DMS79 (cell line): ENCODE results near the gene UBE2B.
"Not testable (repeated sequence)": the region's sequence is repeated elsewhere in the genome, so short reads cannot be mapped to it uniquely, and the experiment has no call there.

Experiments
- DNase-seq: peaks from one replicate; lab custom pipeline; 2025; lab: John Stamatoyannopoulos, UW

Gene UBE2B

GRCh38 chr5:134370871-134371833 is at the start of gene UBE2B:
Gene UBE2B (plus strand): TSS chr5:134371569. CDS start chr5:134371596, 27 bp downstream.
- peak; percentile 94 for DNase-seq

GRCh38 chr5:134327327-134327726 is 44.0 kb upstream of the UBE2B start:
- DNase-seq: no peak

DNA sequence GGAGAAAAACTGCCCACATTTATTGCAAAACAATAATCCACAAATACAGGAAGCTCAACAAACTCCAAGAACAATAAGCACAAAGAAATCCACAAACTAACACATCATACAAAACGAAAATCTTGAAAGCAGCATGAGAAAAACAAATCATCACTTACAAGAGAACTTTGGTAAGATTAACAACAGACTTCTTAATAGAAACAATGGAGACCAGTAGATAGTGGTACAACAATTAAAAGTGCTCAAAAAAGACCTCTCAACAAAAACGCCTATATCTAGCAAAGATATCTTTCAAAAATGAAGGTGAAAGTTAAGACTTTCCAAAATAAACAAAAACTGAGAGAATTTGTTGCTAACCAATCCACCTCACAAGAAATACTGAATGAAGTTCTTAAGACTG is 42.8 kb upstream of the UBE2B start:
- no peak for DNase-seq

DNA sequence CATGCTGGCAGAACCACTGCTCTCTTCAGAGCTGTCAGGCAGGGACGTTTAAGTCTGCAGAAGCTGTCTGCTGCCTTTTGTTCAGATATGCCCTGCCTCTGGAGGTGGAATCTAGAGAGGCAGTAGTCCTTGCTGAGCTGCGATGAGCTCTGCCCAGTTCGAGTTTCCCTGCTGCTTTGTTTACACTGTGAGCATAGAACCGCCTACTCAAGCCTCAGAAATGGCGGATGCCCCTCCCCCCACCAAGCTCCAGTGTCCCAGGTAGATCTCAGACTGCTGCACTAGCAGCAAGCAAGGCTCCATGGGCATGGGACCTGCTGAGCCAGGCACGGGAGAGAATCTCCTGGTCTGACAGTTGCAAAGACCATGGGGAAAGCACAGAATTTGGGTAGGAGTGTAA is 34.5 kb upstream of the UBE2B start:
- DNase-seq: not testable (repeated sequence)

DNA sequence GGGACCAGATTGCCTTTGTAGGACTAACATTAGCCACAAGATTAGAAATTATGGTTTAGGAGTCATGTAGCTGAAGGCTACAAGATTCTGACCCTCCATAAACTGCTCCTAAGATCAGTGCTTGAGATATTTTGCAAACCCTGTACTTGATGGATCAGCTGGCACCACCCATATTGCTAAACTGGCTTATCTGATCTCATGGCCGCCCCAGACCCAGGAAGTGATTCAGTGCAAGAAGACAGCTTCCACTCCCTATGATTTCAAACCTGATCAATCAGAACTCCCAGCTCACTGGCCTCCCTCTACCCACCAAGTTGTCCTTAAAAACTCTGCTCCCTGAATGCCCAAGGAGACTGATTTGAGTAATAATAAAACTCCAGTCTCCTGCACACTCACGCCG is 27.9 kb upstream of the UBE2B start:
- DNase-seq: not testable (repeated sequence)

DNA sequence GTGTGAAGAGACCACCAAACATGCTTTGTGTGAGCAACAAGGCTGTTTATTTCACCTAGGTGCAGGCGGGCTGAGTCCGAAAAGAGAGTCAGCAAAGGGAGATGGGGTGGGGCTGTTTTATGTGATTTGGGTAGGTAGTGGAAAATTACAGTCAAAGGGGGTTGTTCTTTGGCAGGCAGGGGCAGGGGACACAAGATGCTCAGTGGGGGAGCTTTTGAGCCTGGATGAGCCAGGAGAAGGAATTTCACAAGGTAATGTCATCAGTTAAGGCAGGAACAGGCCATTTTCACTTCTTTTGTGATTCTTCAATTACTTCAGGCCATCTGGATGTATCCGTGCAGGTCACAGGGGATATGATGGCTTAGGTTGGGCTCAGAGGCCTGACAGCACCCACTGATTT is 25.9 kb upstream of the UBE2B start:
- DNase-seq: not testable (repeated sequence)

GRCh38 chr5:134345996-134346395 is 25.4 kb upstream of the UBE2B start:
- DNase-seq: no peak

DNA sequence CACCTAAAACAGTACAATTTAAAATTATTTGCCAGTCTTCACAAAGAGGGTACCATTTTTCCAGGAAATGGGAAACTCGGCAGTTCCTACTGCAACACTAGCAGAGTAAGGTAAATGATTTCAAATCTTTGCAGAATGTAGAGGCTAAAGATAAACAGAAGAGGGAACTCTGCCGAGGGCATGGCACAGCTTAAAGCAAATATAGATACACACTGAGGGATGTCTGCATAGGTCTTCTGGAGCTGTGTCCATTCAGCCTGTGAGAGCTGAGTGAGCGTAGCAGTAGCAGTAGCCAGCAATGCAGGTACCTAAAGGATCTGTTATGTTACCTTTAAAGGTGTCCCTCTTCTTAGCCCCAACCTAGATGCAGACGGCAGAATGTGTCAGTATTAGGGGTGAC is 21.9 kb upstream of the UBE2B start:
- no peak for DNase-seq

DNA sequence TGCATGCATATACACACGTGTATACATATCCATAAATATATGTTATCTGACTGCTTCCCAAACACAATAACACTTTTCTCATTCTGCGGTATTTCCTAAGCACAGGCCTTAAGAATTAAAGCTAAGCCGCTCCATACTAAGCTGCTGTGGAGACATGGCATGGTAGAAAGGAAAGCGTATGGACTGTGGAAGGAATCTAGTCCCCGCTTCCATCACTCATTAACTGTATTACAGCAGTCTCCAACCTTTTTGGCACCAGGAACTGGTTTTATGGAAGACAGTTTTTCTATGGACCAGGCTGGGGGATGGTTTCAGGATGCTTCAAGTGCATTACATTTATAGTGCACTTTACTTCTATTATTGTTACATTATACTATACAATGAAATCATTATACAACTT is 15.7 kb upstream of the UBE2B start:
- DNase-seq: no peak

DNA sequence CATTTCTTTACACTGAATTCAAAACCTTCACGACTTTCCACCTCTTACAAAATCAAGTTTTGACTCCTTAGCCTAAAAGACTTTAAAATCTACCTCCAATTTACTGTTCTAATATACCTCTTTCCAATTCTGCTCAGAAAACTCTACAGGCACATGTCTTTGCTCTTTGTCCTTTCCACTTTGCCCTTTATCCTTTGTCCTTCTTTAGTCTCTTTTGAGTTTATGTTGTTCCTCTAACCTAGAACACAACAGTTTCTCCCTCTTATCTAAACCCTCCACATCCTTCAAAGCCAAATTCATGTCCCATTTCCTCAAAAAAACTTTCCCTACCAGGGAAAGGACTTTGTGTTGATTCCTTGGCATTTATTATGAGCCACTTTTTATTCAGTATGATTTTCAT is 5.8 kb upstream of the UBE2B start:
- no peak for DNase-seq

- DNase-seq: no peak
These were observed 978 bp upstream of the UBE2B start for GRCh38 chr5:134370311-134370870.

- no peak for DNase-seq
These were observed 518 bp downstream of the UBE2B start for GRCh38 chr5:134371834-134372340.

- not testable (repeated sequence) for DNase-seq
These were observed 2.3 kb downstream of the UBE2B start for GRCh38 chr5:134373633-134374032.

DNA sequence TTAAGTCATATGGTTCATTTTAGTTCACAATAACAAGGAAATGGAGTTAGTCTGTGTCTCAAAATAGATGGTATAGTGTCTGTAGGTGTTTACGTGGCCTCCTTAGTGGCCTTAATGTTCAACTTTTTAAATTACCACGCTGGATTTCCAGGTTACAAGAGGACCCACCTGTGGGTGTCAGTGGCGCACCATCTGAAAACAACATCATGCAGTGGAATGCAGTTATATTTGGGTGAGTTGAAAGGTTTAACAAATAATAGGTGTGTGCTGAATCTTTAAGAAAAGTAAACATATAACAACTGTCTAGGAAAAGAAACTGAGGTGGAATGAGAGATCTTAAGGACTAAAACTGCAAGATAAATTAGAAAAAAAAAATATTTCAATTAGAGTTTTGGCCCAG is 2.9 kb downstream of the UBE2B start:
- DNase-seq: no peak

DNA sequence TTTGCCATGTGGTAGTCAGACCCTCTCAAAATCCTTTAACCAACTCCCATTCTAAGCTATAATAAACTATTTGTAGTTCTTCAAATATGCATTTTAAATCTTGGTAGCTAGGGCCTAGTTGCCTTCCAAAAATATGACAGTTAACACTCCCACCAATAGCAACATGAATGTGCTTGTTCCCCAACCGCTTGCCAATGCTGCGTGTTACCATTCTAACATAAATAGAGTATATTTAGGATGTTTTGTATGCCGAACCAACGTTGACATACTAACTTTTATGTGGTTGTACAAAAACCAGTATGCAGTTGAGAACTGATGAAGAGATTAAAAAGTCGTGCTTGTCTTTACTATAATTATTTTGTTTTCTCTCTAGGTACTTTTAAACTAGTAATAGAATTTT is 9.0 kb downstream of the UBE2B start:
- no peak for DNase-seq

GRCh38 chr5:134382204-134382603 is 10.8 kb downstream of the UBE2B start:
- not testable (repeated sequence) for DNase-seq

GRCh38 chr5:134383980-134384697 is 12.8 kb downstream of the UBE2B start:
- no peak for DNase-seq

DNA sequence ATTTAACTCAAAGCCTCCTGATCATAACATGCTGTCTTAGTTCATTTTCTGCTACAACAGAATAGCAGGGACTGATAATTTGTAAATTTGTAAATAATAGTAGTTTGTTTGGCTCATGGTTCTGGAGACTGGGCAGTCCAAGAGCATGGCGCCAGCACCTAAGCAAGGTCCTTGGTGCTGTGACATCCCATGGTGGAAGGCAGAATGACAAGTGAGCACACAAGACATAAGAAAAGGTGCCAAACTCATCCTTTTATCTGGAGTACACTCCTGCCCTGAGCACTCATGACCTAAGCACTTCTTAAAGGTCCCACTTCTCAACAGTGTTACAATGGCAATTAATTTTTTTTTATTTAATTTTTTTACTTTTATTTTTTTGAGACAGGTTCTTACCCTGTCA is 16.1 kb downstream of the UBE2B start:
- no peak for DNase-seq

GRCh38 chr5:134392301-134392700 is 20.9 kb downstream of the UBE2B start:
- DNase-seq: no peak

DNA sequence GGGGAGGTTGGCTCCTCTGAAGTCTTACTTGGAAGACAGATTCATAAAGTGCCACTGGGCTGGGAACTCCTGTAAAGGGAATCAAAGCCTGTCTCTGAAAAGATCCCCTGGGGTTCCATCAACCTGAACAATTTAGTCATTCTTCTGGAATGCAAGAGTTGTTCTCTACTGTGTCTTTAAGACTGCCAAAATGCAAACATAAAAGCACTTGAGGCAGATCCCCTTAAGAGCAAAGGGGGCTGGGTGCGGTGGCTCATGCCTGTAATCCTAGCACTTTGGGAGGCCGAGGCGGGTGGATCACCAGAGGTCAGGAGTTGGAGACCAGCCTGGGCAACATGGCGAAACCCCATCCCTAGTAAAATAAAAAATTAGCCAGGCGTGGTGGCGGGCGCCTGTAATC is 23.6 kb downstream of the UBE2B start:
- DNase-seq: no peak

DNA sequence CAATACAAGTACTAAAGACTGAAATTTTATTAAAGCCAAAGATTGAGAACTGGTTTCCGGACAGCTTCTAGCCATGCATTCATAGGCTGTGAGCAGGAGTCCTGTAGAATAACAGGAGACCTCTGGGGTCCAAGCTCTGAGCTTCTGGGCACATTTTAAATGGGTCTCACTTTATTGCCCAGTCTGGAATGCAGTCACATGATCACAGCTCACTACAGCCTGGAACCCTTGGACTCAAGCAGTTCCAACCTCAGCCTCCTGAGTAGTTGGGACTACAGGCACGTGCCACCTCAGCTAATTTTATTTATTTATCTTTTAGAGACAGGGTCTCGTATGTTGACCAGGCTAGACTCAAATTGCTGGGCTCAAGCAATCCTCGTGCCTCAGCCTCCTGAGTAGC is 24.9 kb downstream of the UBE2B start:
- no peak for DNase-seq

DNA sequence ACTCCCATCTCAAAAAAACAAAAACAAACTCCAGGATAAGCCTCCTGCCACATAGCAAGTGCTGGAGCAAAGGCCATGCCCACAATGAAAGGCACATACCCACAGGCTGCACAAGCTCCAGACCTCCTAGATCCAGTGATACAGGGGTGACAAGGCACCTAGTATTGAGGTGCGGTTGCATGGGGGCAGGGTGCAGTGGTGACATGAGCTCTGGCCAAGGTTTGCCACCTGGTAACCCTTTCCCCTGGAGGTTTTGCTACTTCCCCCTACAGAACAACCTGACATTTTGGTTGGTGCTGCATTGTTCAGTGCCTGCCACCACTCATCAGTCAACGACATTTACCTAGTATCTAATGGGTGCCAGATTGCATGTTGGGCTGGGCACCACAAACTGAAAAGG is 25.8 kb downstream of the UBE2B start:
- no peak for DNase-seq
